B cell (primary cell): ENCODE results near the gene N4BP2L2. TPM values are rescaled to one million over a fixed set of nuclear protein-coding genes. Genes with fewer than 3 reads are reported as not detected.

Experiments used
- ATAC-seq: fragments of 200-7000 bp; cut with Tn5 transposase; one replicate; pipeline ENCODE4 v1.10.0; 2021; ENCODE audit warnings: low read depth, mild to moderate bottlenecking, moderate number of reproducible peaks, moderate library complexity
- CTCF ChIA-PET: fragments of 350-600 bp; sonication (Branson Sonifier 250); formaldehyde crosslinking; loops from one replicate; lab custom pipeline; 2021; ENCODE audit warnings: antibody characterized with exemption, inconsistent platforms; lab: Charles Lee
- POLR2A ChIA-PET: fragments of 350-600 bp; sonication (Branson Sonifier 250); formaldehyde crosslinking; loops from one replicate; lab custom pipeline; 2021; ENCODE audit warnings: antibody characterized with exemption; lab: Charles Lee
- DNase-seq: peaks from one replicate; pipeline ENCODE4 v3.0.0; 2013
- H2AFZ ChIP-seq: 2 replicates; pipeline ENCODE4 v1.6.1; 2012; ENCODE audit warnings: mild to moderate bottlenecking, low read depth, low read length; ENCODE audit not compliant: insufficient read depth, poor library complexity, severe bottlenecking
- H3K27ac ChIP-seq, 2 donors: 1 replicate in 1 of 2; 2 replicates in 1 of 2; pipeline ENCODE4 v1.5.1; 2012 to 2013; ENCODE audit warnings: low read length in 2 of 2, mild to moderate bottlenecking in 2 of 2, moderate library complexity in 1 of 2
- H3K27me3 ChIP-seq, 4 experiments: fragments of 200-600 bp in 1 of 4; sonication (generic) in 1 of 4; replicated peaks in 1 of 4; 1 replicate in 2 of 4; 2 replicates in 2 of 4; pipeline versions ENCODE4 v1.6.1 to v1.7.0; 2013 to 2016; ENCODE audit warnings: low read length in 3 of 4, mild to moderate bottlenecking in 2 of 4, mixed read lengths in 1 of 4, moderate library complexity in 1 of 4; ENCODE audit not compliant: insufficient read depth in 4 of 4, control insufficient read depth in 3 of 4; ENCODE audit errors: control extremely low read depth in 1 of 4
- H3K36me3 ChIP-seq, 2 experiments: replicated peaks in 1 of 2; 1 replicate in 1 of 2; 2 replicates in 1 of 2; pipeline versions ENCODE4 v1.6.1 to v1.7.1; 2013; ENCODE audit warnings: low read length in 1 of 2; ENCODE audit not compliant: insufficient read depth in 2 of 2, control insufficient read depth in 1 of 2; ENCODE audit errors: control extremely low read depth in 1 of 2, extremely low read depth in 1 of 2
- H3K4me1 ChIP-seq, 2 donors: fragments of 200-600 bp in 1 of 2; sonication (generic) in 1 of 2; 1 replicate in 1 of 2; 2 replicates in 1 of 2; pipeline versions ENCODE4 v1.5.1 to v1.6.1; 2013 to 2017; ENCODE audit warnings: low read length in 2 of 2; ENCODE audit not compliant: control insufficient read depth in 2 of 2, insufficient read depth in 2 of 2
- H3K4me2 ChIP-seq: replicated peaks from 2 replicates; pipeline ENCODE3; 2012; ENCODE audit warnings: mild to moderate bottlenecking, low read depth, low read length; ENCODE audit not compliant: poor library complexity, severe bottlenecking
- H3K4me3 ChIP-seq, 5 experiments: fragments of 200-600 bp in 1 of 5; sonication (generic) in 1 of 5; 1 replicate in 3 of 5; 2 replicates in 2 of 5; pipeline versions ENCODE4 v1.5.1 to v1.7.0; 2011 to 2016; ENCODE audit warnings: low read length in 4 of 5, mild to moderate bottlenecking in 4 of 5, low read depth in 2 of 5, control low read depth in 1 of 5, moderate library complexity in 1 of 5; ENCODE audit not compliant: insufficient read depth in 1 of 5; ENCODE audit errors: control extremely low read depth in 1 of 5, extremely low read depth in 1 of 5
- H3K79me2 ChIP-seq: fragments of 200-600 bp; sonication (generic); one replicate; pipeline ENCODE4 v1.6.0; 2016; ENCODE audit warnings: low read length; ENCODE audit not compliant: control insufficient read depth, insufficient read depth
- H3K9ac ChIP-seq: fragments of 200-600 bp; sonication (generic); 2 replicates; pipeline ENCODE4 v1.6.1; 2017; ENCODE audit warnings: mild to moderate bottlenecking, low read length, moderate library complexity
- H3K9me3 ChIP-seq, 3 donors: one replicate each; pipeline versions ENCODE4 v1.6.1 to v1.7.1; 2013; ENCODE audit warnings: low read length in 2 of 3; ENCODE audit not compliant: control insufficient read depth in 2 of 3, insufficient read depth in 1 of 3; ENCODE audit errors: control extremely low read depth in 1 of 3
- H4K20me1 ChIP-seq: 2 replicates; pipeline ENCODE4 v1.6.0; 2012; ENCODE audit warnings: mild to moderate bottlenecking, low read length; ENCODE audit not compliant: insufficient read depth, control insufficient read depth, poor library complexity, severe bottlenecking
- H3K27ac Mint-ChIP-seq: one replicate; pipeline ENCODE4 v1.8.0; 2021; ENCODE audit warnings: mixed read lengths
- H3K27me3 Mint-ChIP-seq: one replicate; pipeline ENCODE4 v1.8.0; 2021; ENCODE audit warnings: mixed read lengths
- H3K4me1 Mint-ChIP-seq: one replicate; pipeline ENCODE4 v1.8.0; 2021; ENCODE audit warnings: mixed read lengths
- H3K4me3 Mint-ChIP-seq: one replicate; pipeline ENCODE4 v1.8.0; 2021; ENCODE audit warnings: mixed read lengths
- H3K9me3 Mint-ChIP-seq: one replicate; pipeline ENCODE4 v1.8.0; 2022; ENCODE audit warnings: mixed read lengths; ENCODE audit not compliant: insufficient read depth
- EZH2 ChIP-seq: IDR thresholded peaks from 2 replicates; pipeline ENCODE4 v1.6.1; 2012; ENCODE audit warnings: borderline replicate concordance, low read depth, mild to moderate bottlenecking, moderate library complexity, low read length; ENCODE audit not compliant: insufficient read depth, poor library complexity, severe bottlenecking
- WGBS: methylation state at CpG from one replicate; pipeline ENCODE4 v1.1.5; 2013; ENCODE audit warnings: missing lambda C conversion rate; ENCODE audit not compliant: insufficient coverage; 5-methylcytosine and 5-hydroxymethylcytosine counted together
- intact Hi-C: fragments of 100-400 bp; cut with micrococcal nuclease; formaldehyde crosslinking; loops from one replicate; pipeline ENCODE4 v1.10.0; 2022
- polyA plus RNA-seq: library from polyadenylated mRNA; depleted of rRNA; stranded (reverse); fragments of >200 nt; gene quantifications from 2 replicates; pipeline ENCODE4 v1.2.3, GENCODE V29; 2012
- total RNA-seq, 2 donors: library from RNA; stranded (reverse); fragments of 120-200 nt in 1 of 2; gene quantifications; 1 replicate in 1 of 2; 2 replicates in 1 of 2; pipeline versions ENCODE4 v1.2.3 to v1.2.4, GENCODE V29; 2013 to 2022
- TF ChIP-seq, protein P1 (sequence below): fragments of 200-600 bp; IDR thresholded peaks from one replicate; pipeline ENCODE4 v1.8.0; 2022; ENCODE audit warnings: antibody characterized with exemption, mild to moderate bottlenecking

Gene N4BP2L2
- total and polyA plus RNA-seq, 2 donors (not counting 1 experiment from before 2014, with no cell fraction given), result 63.9 to 239 TPM

DNA sequence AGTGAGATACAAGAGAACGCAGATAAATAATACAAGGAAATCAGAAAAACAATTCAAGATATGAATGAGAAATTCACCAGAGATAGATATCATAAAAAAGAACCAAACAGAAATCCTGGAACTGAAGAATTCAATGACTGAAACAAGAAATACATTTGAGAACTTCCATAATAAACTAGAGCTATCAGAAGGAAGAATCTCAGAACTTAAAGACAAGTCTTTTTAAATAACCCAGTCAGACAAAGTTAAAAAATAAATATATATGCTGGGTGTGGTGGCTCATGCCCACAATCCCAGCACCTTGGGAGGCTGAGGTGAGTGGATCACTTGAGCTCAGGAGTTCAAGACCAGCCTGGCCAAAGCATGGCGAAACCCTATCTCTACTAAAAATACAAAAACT is 82.0 kb downstream of the N4BP2L2 start:
- intact Hi-C loops, result no loop called here
- H3K79me2 ChIP-seq, result no peaks in the 10 kb centered on the region
- H4K20me1 ChIP-seq, result no peaks in the 10 kb centered on the region
- DNase-seq (no peak), ATAC-seq (no peak)
- H3K4me1 Mint-ChIP-seq, result no peaks in the 10 kb centered on the region
- H3K36me3 ChIP-seq, result no peaks in the 10 kb centered on the region
- H3K4me3 Mint-ChIP-seq, result no peak overlapping the region
- H3K9me3 Mint-ChIP-seq, result peaks cover 17% of the 10 kb centered on the region
- WGBS, result no CpG with 5 or more reads among the region's 2 CpGs
- no peak overlapping the region for H2AFZ ChIP-seq
- H3K27me3 Mint-ChIP-seq, result no peaks in the 10 kb centered on the region
- H3K4me2 ChIP-seq, result no peak overlapping the region
- no peak overlapping the region for H3K9ac ChIP-seq
- ChIA-PET POLR2A (no interaction called here), CTCF (no interaction called here)
- H3K27me3 ChIP-seq, result no peaks in the 10 kb centered on the region
- H3K4me3 ChIP-seq, result no peak overlapping the region
- no peaks in the 10 kb centered on the region for H3K4me1 ChIP-seq
- peaks cover 1 to 31% (median 20%) of the 10 kb centered on the region in 3 donors for H3K9me3 ChIP-seq
- no peak overlapping the region for H3K27ac ChIP-seq
- H3K27ac Mint-ChIP-seq, result no peak overlapping the region
- TF ChIP-seq EZH2, result no peak
- TF ChIP-seq, protein P1, sequence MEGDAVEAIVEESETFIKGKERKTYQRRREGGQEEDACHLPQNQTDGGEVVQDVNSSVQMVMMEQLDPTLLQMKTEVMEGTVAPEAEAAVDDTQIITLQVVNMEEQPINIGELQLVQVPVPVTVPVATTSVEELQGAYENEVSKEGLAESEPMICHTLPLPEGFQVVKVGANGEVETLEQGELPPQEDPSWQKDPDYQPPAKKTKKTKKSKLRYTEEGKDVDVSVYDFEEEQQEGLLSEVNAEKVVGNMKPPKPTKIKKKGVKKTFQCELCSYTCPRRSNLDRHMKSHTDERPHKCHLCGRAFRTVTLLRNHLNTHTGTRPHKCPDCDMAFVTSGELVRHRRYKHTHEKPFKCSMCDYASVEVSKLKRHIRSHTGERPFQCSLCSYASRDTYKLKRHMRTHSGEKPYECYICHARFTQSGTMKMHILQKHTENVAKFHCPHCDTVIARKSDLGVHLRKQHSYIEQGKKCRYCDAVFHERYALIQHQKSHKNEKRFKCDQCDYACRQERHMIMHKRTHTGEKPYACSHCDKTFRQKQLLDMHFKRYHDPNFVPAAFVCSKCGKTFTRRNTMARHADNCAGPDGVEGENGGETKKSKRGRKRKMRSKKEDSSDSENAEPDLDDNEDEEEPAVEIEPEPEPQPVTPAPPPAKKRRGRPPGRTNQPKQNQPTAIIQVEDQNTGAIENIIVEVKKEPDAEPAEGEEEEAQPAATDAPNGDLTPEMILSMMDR, result no peak

GRCh38 chr13:32455594-32455903 is 83.0 kb downstream of the N4BP2L2 start:
- TF ChIP-seq, protein P1, result no peak
- TF ChIP-seq EZH2, result no peak
- no peaks in the 10 kb centered on the region for H3K36me3 ChIP-seq
- no peak overlapping the region for H2AFZ ChIP-seq
- H3K4me2 ChIP-seq, result no peak overlapping the region
- whole genome bisulfite sequencing, result 100% methylated on average over 2 of the region's 2 CpGs
- DNase-seq, result no peak
- no peaks in the 10 kb centered on the region for H3K79me2 ChIP-seq
- H3K27me3 ChIP-seq, result no peaks in the 10 kb centered on the region
- intact Hi-C loops, result no loop called here
- H3K4me1 ChIP-seq, result no peaks in the 10 kb centered on the region
- no peak overlapping the region for H3K4me3 ChIP-seq
- no peaks in the 10 kb centered on the region for H4K20me1 ChIP-seq
- H3K9ac ChIP-seq, result no peak overlapping the region
- Mint-ChIP-seq H3K4me1 (no peaks in the 10 kb centered on the region), H3K27ac (no peak overlapping the region), H3K27me3 (no peaks in the 10 kb centered on the region), H3K4me3 (no peak overlapping the region), H3K9me3 (peaks cover 17% of the 10 kb centered on the region)
- ChIA-PET POLR2A (no interaction called here), CTCF (no interaction called here)
- peaks cover 1 to 33% (median 22%) of the 10 kb centered on the region in 3 donors for H3K9me3 ChIP-seq
- ATAC-seq, result no peak
- no peak overlapping the region for H3K27ac ChIP-seq
